Thoracic aorta (tissue), 2 donors: Measurements from ENCODE around the gene DHX32. TPM values are rescaled to one million over a fixed set of nuclear protein-coding genes. Genes with fewer than 3 reads are reported as not detected.

ENCODE experiments used
- ATAC-seq: fragments of 150-250 bp; one replicate; pipeline ENCODE4 v1.8.0; 2017; ENCODE audit warnings: low read depth; ENCODE audit not compliant: insufficient number of reproducible peaks, low FRiP score
- DNase-seq: peaks from one replicate; pipeline ENCODE4 v3.0.0-alpha.2; 2020; ENCODE audit warnings: low spot score
- H3K27ac ChIP-seq, 2 donors: fragments of 200-600 bp; sonication (generic); 1 replicate in 1 of 2; 2 replicates in 1 of 2; pipeline ENCODE4 v1.5.1; 2016; ENCODE audit warnings: mild to moderate bottlenecking in 2 of 2, moderate library complexity in 2 of 2
- H3K27me3 ChIP-seq: fragments of 200-600 bp; sonication (generic); replicated peaks from 2 replicates; pipeline ENCODE4 v1.6.0; 2016; ENCODE audit warnings: mild to moderate bottlenecking; ENCODE audit not compliant: insufficient read depth
- H3K36me3 ChIP-seq: fragments of 200-600 bp; sonication (generic); one replicate; pipeline ENCODE4 v1.5.1; 2016
- H3K4me1 ChIP-seq, 2 donors: fragments of 200-600 bp; sonication (generic); 1 replicate in 1 of 2; 2 replicates in 1 of 2; pipeline versions ENCODE4 v1.5.1 to v1.6.0; 2016; ENCODE audit warnings: low read depth in 2 of 2, mild to moderate bottlenecking in 1 of 2; ENCODE audit not compliant: control insufficient read depth in 1 of 2
- H3K4me3 ChIP-seq: fragments of 200-600 bp; sonication (generic); 2 replicates; pipeline ENCODE4 v1.5.1; 2016; ENCODE audit warnings: mild to moderate bottlenecking
- H3K9me3 ChIP-seq: fragments of 200-600 bp; sonication (generic); 2 replicates; pipeline ENCODE4 v1.5.1; 2016
- total RNA-seq, 2 donors: library from RNA; depleted of rRNA; stranded (reverse); fragments of >200 nt; gene quantifications; one replicate each; pipeline versions ENCODE4 v1.1.0 to v1.2.3, GENCODE V29; 2016
- TF ChIP-seq, protein P1 (sequence below): fragments of 200-600 bp; sonication (generic); IDR thresholded peaks from one replicate; pipeline ENCODE4 v1.5.1; 2019; ENCODE audit warnings: antibody characterized with exemption

The DHX32 gene
- total RNA-seq, 2 donors from 2014 or later: 11.1 to 14.0 TPM

DNA sequence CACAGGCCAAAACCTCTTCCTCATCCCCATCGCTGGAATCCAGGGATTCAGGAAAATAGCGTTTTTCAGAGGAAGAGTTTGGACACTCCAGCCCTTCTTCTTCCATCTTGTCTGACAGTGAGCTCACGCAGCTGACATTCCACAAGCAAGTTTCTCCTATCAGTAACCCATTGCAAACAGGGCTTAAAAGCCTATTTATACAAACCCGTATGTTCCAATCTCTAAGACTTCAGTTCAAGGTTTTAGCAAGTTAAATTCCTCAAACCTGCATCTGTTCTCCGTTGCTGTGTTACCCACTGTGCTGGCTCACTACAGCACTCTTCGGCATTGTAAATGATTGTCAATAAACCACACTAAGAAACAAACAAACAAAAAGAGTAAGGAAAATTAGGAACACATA lies 373 bp downstream of the DHX32 start:
- Histone ChIP-seq H3K27ac (no peak overlapping the region), H3K4me1 (no peaks in the 10 kb centered on the region), H3K27me3 (no peaks in the 10 kb centered on the region), H3K36me3 (peaks cover 3% of the 10 kb centered on the region), H3K4me3 (no peak overlapping the region), H3K9me3 (peaks cover 7% of the 10 kb centered on the region)
- ATAC-seq (no peak), DNase-seq (no peak)
- TF ChIP-seq, protein P1, sequence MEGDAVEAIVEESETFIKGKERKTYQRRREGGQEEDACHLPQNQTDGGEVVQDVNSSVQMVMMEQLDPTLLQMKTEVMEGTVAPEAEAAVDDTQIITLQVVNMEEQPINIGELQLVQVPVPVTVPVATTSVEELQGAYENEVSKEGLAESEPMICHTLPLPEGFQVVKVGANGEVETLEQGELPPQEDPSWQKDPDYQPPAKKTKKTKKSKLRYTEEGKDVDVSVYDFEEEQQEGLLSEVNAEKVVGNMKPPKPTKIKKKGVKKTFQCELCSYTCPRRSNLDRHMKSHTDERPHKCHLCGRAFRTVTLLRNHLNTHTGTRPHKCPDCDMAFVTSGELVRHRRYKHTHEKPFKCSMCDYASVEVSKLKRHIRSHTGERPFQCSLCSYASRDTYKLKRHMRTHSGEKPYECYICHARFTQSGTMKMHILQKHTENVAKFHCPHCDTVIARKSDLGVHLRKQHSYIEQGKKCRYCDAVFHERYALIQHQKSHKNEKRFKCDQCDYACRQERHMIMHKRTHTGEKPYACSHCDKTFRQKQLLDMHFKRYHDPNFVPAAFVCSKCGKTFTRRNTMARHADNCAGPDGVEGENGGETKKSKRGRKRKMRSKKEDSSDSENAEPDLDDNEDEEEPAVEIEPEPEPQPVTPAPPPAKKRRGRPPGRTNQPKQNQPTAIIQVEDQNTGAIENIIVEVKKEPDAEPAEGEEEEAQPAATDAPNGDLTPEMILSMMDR: no peak

DNA sequence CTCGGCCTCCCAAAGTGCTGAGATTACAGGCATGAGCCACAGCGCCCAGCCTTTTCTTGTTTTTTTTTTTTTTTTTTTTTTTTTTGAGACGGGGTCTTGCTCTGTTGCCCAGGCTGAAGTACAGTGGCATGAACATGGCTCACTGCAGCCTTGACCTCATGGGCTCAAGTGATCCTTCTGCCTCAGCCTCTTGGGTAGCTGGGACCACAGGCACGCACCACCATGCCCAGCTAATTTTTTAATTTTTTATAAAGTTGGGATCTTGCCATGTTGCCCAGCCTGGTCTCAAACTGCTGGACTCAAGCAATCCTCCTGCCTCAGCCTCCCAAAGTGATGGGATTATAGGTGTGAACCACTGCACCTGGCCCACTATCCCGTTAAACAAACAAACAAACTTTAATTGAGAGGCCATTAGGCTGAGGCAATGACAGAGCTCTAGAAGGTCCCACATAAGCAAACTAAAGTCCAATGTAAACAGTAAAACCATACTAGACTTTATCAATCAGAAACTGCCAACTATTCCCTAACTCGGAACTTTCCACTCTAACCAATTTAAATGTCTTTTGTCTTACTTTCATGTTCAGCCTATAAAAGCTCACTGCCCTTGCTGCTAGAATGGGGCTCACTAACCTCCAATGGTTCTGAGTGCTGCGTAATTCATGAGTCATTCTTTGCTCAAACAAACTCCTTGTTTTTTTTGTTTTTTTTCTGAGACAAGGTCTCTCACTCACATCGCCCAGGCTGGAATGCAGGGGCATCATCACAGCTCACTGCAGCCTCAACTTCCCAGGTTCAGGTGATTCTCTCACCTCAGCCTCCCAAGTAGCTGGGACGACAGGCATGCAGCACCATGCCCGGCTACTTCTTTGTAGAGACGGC lies 1.9 kb downstream of the DHX32 start:
- no peaks in the 10 kb centered on the region for H3K27me3 ChIP-seq
- peaks cover 7% of the 10 kb centered on the region for H3K9me3 ChIP-seq
- no peak for DNase-seq
- TF ChIP-seq, protein P1: no peak
- no peak overlapping the region for H3K4me3 ChIP-seq
- ATAC-seq: no peak
- H3K4me1 ChIP-seq: no peaks in the 10 kb centered on the region
- no peak overlapping the region for H3K27ac ChIP-seq
- H3K36me3 ChIP-seq: peaks cover 3% of the 10 kb centered on the region

DNA sequence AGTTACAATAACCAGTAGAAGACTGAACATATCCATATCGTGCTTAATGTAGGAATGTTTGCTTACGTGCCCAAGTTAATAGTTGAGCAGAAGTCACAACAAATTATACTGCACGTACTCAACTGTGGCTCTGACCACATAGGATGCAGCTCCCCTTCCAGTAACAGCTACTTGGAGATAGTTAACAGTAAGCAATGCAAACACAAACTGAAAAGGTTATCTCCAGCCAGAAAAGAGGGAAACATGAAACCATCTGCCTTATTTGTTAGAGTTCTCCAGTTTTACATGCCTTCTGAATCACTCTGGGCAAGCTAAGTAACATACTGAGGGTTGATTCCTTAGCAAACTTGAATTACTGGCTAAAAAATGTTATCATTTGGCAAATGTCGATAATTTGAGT lies 9.8 kb downstream of the DHX32 start:
- H3K36me3 ChIP-seq: peaks cover 7% of the 10 kb centered on the region
- TF ChIP-seq, protein P1: no peak
- no peak for ATAC-seq
- H3K9me3 ChIP-seq: peaks cover 5% of the 10 kb centered on the region
- no peaks in the 10 kb centered on the region for H3K27me3 ChIP-seq
- DNase-seq: no peak
- H3K4me3 ChIP-seq: no peak overlapping the region
- H3K27ac ChIP-seq: no peak overlapping the region
- H3K4me1 ChIP-seq: no peaks in the 10 kb centered on the region

DNA sequence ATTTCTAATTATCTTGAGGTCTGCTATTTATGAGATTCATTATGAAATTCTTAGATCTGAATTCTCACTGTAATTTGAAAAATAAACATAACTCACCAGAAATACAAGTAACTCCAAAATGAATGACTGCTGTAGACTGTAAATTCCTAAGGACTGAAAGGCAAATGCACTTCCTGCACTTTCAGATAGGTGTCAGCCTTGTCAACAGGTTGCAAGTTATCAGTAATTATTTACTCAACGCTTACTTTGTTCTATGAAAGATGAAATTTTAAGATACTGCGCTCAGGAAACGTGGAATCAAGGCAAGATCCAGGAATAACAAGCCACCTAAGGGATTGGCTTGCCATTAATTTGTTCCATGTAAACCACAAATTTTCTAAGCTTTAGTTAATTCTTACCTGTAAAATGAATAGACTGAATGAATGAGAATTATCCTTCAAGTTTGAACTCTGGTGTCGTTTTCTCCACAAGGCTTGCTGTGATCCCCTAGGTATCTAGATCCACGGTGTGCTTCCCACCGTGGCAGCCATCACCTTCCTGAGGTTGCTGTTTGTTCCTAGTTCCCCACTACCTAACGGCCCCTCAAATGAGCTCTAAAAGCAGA lies 12.6 kb downstream of the DHX32 start:
- DNase-seq (no peak), ATAC-seq (no peak)

More for the DNA sequence above, 12.6 kb downstream of the DHX32 start:
- no peak overlapping the region for H3K27ac ChIP-seq
- H3K4me3 ChIP-seq: no peak overlapping the region
- H3K36me3 ChIP-seq: peaks cover 21% of the 10 kb centered on the region
- no peaks in the 10 kb centered on the region for H3K4me1 ChIP-seq
- H3K27me3 ChIP-seq: no peaks in the 10 kb centered on the region
- H3K9me3 ChIP-seq: no peaks in the 10 kb centered on the region
- TF ChIP-seq, protein P1: peak; percentile 60
